Epidermal melanocyte (primary cell): ENCODE results near the gene HDLBP.
"Not testable (repeated sequence)": the region's sequence is repeated elsewhere in the genome, so short reads cannot be mapped to it uniquely, and the experiment has no call there.

Source experiments
- DNase-seq: peaks from one replicate; pipeline ENCODE4 v3.0.0; 2011; ENCODE audit warnings: low spot score; ENCODE audit not compliant: insufficient read length

Gene HDLBP

GRCh38 chr2:241279413-241279812 is 36.1 kb downstream of the HDLBP start:
- DNase-seq: no peak

- not testable (repeated sequence) for DNase-seq
Observed at GRCh38 chr2:241278306-241278705, 37.2 kb downstream of the HDLBP start.

- no peak for DNase-seq
Observed at GRCh38 chr2:241275910-241276309, 39.6 kb downstream of the HDLBP start.

- DNase-seq: no peak
Observed at GRCh38 chr2:241275504-241275903, 40.0 kb downstream of the HDLBP start.

- no peak for DNase-seq
Observed at GRCh38 chr2:241274127-241274526, 41.3 kb downstream of the HDLBP start.

GRCh38 chr2:241273210-241274020 is 42.1 kb downstream of the HDLBP start:
- no peak for DNase-seq

- DNase-seq: no peak
Observed at GRCh38 chr2:241272303-241273209, 42.9 kb downstream of the HDLBP start.

GRCh38 chr2:241271706-241272302 is 43.7 kb downstream of the HDLBP start:
- DNase-seq: peak; percentile 72

- DNase-seq: no peak
Observed at GRCh38 chr2:241270531-241270930, 44.9 kb downstream of the HDLBP start.

- no peak for DNase-seq
Observed at GRCh38 chr2:241269707-241270520, 45.6 kb downstream of the HDLBP start.

- no peak for DNase-seq
Observed at GRCh38 chr2:241268716-241269445, 46.6 kb downstream of the HDLBP start.

- DNase-seq: no peak
Observed at GRCh38 chr2:241268306-241268705, 47.2 kb downstream of the HDLBP start.

GRCh38 chr2:241267249-241268067 is 48.0 kb downstream of the HDLBP start:
- DNase-seq: no peak

GRCh38 chr2:241265506-241265905 is 50.0 kb downstream of the HDLBP start:
- no peak for DNase-seq

GRCh38 chr2:241263061-241263460 is 52.4 kb downstream of the HDLBP start:
- DNase-seq: no peak

GRCh38 chr2:241261628-241262027 is 53.8 kb downstream of the HDLBP start:
- DNase-seq: no peak

GRCh38 chr2:241260911-241261310 is 54.6 kb downstream of the HDLBP start:
- DNase-seq: no peak

- DNase-seq: no peak
Observed at GRCh38 chr2:241258505-241259280, 56.8 kb downstream of the HDLBP start.
